Measurements from ENCODE around the gene PLB1.

Gene PLB1

DNA sequence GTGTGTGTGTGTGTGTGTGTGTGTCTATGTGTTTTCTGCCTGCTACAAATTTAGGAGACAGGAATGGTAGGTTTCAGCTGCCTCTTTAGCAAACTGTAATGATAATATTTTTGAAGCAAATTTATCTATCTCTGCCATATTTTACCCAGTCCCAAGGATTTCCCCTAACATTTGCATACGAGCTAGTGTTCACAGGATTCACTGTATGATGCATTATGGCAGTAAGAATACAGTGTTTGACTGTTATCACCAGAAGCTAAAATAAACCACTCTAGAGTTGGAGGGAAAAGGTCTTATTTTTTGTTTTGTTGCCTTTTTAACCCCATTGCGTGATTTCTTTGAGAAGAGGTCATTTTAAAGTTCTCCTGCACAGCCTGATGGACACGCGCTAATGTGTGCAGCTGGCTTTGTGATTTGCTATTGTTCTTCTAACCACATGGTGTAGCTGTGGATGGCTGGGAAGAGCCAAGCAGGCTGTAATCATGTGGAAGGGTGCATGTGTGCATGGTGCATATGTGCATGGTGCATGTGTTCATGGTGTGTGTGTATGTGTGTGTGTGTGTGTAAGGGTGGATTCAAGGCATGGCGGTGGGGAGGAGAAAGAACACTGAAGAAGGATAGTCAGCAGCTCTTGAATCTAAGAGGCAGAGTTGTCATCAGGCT, 62.4 kb downstream of the PLB1 start:
- TF ChIP-seq, protein P1, sequence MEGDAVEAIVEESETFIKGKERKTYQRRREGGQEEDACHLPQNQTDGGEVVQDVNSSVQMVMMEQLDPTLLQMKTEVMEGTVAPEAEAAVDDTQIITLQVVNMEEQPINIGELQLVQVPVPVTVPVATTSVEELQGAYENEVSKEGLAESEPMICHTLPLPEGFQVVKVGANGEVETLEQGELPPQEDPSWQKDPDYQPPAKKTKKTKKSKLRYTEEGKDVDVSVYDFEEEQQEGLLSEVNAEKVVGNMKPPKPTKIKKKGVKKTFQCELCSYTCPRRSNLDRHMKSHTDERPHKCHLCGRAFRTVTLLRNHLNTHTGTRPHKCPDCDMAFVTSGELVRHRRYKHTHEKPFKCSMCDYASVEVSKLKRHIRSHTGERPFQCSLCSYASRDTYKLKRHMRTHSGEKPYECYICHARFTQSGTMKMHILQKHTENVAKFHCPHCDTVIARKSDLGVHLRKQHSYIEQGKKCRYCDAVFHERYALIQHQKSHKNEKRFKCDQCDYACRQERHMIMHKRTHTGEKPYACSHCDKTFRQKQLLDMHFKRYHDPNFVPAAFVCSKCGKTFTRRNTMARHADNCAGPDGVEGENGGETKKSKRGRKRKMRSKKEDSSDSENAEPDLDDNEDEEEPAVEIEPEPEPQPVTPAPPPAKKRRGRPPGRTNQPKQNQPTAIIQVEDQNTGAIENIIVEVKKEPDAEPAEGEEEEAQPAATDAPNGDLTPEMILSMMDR (IDR thresholded peaks at IDR 0.05; ENCODE audit: low read depth, low read length, missing control alignments): no peak
- no peak overlapping the region for H3K4me3 ChIP-seq (ENCODE audit: low read depth, low read length)
- DNase-seq (ENCODE audit: low read depth): no peak

DNA sequence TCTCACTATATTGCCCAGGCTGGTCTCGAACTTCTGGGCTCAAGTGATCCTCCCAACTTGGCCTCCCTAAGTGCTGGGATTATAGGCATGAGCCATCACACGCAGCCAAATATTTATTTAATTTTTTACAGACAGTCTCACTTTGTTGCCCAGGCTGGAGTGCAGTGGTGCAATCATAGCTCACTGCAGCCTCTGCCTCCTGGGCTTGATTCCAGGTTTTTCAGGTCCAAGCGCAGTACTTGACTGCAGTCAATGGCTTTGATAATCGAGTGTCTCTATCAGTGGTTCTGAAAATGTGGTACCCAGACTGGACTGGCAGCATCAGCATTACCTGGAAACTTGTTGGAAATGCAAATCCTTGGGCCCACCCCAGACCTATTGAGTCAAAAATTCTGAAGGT, 63.1 kb downstream of the PLB1 start:
- no peak for DNase-seq (ENCODE audit: low read depth)
- TF ChIP-seq, protein P1 (IDR thresholded peaks at IDR 0.05; ENCODE audit: low read depth, low read length, missing control alignments): no peak
- H3K4me3 ChIP-seq (ENCODE audit: low read depth, low read length): no peak overlapping the region

DNA sequence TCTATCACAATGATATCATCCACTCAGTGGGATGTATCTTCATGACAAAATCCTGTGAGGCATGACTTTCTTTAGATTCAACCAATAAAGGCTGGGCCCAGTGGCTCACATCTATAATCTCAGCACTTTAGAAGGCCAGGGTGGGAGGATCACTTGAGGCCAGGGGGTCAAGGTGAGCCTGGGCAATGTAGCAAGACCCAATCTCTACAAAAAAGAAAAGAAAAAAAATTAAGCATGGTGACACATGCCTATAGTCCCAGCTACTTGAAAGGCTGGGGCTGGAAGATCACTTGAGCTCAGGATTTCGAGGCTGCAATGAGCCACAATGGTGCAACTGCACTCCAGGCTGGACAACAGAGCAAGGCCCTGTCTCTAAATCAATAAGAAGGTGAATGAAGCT, 68.0 kb downstream of the PLB1 start:
- TF ChIP-seq, protein P1 (IDR thresholded peaks at IDR 0.05; ENCODE audit: low read depth, low read length, missing control alignments): no peak
- DNase-seq (ENCODE audit: low read depth): no peak

DNA sequence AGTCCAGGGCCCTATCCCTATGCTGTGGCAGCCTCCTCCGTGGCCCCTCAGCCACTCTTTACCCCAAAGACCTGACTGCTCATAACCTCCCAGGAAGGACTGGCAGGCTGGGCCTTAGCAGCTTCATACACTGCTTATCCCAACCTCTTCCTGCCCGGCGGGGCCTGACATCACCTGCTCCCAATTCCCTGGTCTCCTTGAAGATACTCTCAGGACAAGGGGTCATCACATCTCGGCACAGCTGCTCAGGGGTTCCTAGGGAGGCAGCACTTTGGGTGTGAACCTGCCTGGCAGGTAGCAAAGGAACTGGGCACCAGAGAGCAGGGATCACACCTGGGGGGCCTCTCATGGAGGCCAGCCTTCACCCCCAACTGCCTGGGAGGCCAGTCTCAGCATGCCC, 68.5 kb downstream of the PLB1 start:
- DNase-seq (ENCODE audit: low read depth): no peak
- TF ChIP-seq, protein P1 (IDR thresholded peaks at IDR 0.05; ENCODE audit: low read depth, low read length, missing control alignments): no peak
- H3K4me3 ChIP-seq (ENCODE audit: low read depth, low read length): no peak overlapping the region

More for the DNA sequence above, 68.0 kb downstream of the PLB1 start:
- no peak overlapping the region for H3K4me3 ChIP-seq (ENCODE audit: low read depth, low read length)

DNA sequence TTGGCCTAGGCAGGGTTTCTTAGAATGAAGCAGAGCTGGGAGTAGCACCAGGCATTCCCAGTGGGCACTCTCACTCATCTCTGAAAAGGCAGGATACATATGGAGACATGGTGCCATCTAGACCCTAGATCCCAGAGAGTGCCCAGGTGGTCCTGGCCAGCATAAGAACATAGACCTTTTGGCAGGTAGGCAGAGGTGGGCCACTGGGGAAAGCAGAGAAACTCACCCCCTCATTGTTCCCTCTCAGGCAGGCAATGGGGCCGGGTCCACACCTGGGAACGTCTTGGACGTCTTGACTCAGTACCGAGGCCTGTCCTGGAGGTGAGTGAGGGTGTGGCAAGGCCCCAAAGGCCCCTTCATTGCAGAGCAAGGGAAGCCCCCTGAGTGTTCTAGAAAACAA, 69.2 kb downstream of the PLB1 start:
- DNase-seq (ENCODE audit: low read depth): no peak
- TF ChIP-seq, protein P1 (IDR thresholded peaks at IDR 0.05; ENCODE audit: low read depth, low read length, missing control alignments): no peak
- H3K4me3 ChIP-seq (ENCODE audit: low read depth, low read length): no peak overlapping the region

DNA sequence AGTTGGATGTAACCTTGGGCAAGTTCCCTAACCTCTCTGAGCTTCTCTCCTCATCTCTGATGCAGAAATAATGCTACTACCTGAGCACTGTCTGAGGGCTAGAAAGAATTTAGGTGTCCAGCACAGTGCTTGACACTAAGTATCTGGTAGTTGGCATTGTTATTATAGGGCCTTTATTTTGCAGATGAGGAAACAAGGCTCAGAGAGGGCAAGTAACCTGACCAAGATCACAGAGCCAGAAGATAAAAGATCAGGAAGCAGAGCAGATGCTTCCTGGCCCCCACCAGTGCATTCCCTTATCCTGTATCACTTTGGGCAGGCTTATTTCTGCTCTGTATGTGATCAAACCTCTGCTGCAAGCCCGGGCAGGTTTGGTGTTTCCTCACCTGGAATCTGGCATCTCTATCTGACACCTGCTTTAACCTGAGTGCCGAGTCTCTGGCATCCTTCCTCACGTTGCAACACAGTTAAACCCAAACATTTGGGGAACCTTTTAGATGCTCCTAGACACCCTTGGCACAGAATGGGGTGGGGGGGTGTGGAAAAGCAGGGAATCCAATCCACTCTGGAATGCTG, 69.9 kb downstream of the PLB1 start:
- TF ChIP-seq, protein P1 (IDR thresholded peaks at IDR 0.05; ENCODE audit: low read depth, low read length, missing control alignments): no peak
- H3K4me3 ChIP-seq (ENCODE audit: low read depth, low read length): no peak overlapping the region

More for the DNA sequence above, 69.9 kb downstream of the PLB1 start:
- DNase-seq (ENCODE audit: low read depth): no peak
